Hematopoietic multipotent progenitor cell treated with erythropoietin and hydrocortisone succinate and interleukin-3 and kit ligand, for 17 days (in vitro differentiated cells): Measurements from ENCODE around the gene KLHDC2.
"Not testable (repeated sequence)": the region's sequence is repeated elsewhere in the genome, so short reads cannot be mapped to it uniquely, and the experiment has no call there.

Source experiments
- DNase-seq: peaks from one replicate; pipeline ENCODE4 v3.0.0-alpha.2; 2015; ENCODE audit warnings: low spot score

KLHDC2 gene

GRCh38 chr14:49767571-49768300 lies at the start of gene KLHDC2:
Gene KLHDC2, plus strand, starts transcription at chr14:49768153. Its CDS starts 316 bp downstream, at chr14:49768469.
- DNase-seq = peak; percentile 89

- no peak for DNase-seq
Measured at GRCh38 chr14:49720744-49721143, 47.2 kb upstream of the KLHDC2 start.

- DNase-seq = not testable (repeated sequence)
Measured at GRCh38 chr14:49721733-49722435, 46.1 kb upstream of the KLHDC2 start.

GRCh38 chr14:49727171-49727570 lies 40.8 kb upstream of the KLHDC2 start:
- no peak for DNase-seq

GRCh38 chr14:49732896-49733295 lies 35.1 kb upstream of the KLHDC2 start:
- DNase-seq = no peak

- no peak for DNase-seq
Measured at GRCh38 chr14:49733836-49734235, 34.1 kb upstream of the KLHDC2 start.

GRCh38 chr14:49735669-49736068 lies 32.3 kb upstream of the KLHDC2 start:
- not testable (repeated sequence) for DNase-seq

GRCh38 chr14:49745191-49745590 lies 22.8 kb upstream of the KLHDC2 start:
- no peak for DNase-seq

- not testable (repeated sequence) for DNase-seq
Measured at GRCh38 chr14:49746476-49746875, 21.5 kb upstream of the KLHDC2 start.

GRCh38 chr14:49754570-49755097 lies 13.3 kb upstream of the KLHDC2 start:
- no peak for DNase-seq

GRCh38 chr14:49755378-49755777 lies 12.6 kb upstream of the KLHDC2 start:
- DNase-seq = no peak

GRCh38 chr14:49761839-49762551 lies 6.0 kb upstream of the KLHDC2 start:
- DNase-seq = no peak

- no peak for DNase-seq
Measured at GRCh38 chr14:49766839-49767238, 1.1 kb upstream of the KLHDC2 start.

- DNase-seq = no peak
Measured at GRCh38 chr14:49767270-49767570, 733 bp upstream of the KLHDC2 start.

- peak; percentile 85 for DNase-seq
Measured at GRCh38 chr14:49768301-49769121, 558 bp downstream of the KLHDC2 start.

- DNase-seq = peak; percentile 56
Measured at GRCh38 chr14:49769171-49769570, 1.2 kb downstream of the KLHDC2 start.

GRCh38 chr14:49769581-49770211 lies 1.7 kb downstream of the KLHDC2 start:
- DNase-seq = no peak

- no peak for DNase-seq
Measured at GRCh38 chr14:49770212-49770817, 2.4 kb downstream of the KLHDC2 start.

- DNase-seq = not testable (repeated sequence)
Measured at GRCh38 chr14:49771691-49772090, 3.7 kb downstream of the KLHDC2 start.

- DNase-seq = no peak
Measured at GRCh38 chr14:49774106-49774505, 6.2 kb downstream of the KLHDC2 start.

GRCh38 chr14:49778421-49778820 lies 10.5 kb downstream of the KLHDC2 start:
- no peak for DNase-seq
